HEK293 (cell line): ENCODE measurements around the gene R3HDM2.
"Not testable (repeated sequence)": the region's sequence is repeated elsewhere in the genome, so short reads cannot be mapped to it uniquely, and the experiment has no call there.

Experiments used
- CTCF ChIA-PET: fragments of 350-600 bp; formaldehyde crosslinking; extraction: SDS; loops from one replicate; lab custom pipeline; 2021; ENCODE audit warnings: antibody characterized with exemption; lab: Yijun Ruan, JAX
- POLR2A ChIA-PET: fragments of 300-600 bp; formaldehyde crosslinking; extraction: SDS; loops from one replicate; lab custom pipeline; 2020; ENCODE audit warnings: antibody characterized with exemption, inconsistent platforms; lab: Yijun Ruan, JAX
- H3K27ac ChIP-seq: fragments of 200-500 bp; sonication (Bioruptor generic); 2 replicates; pipeline ENCODE4 v1.5.1; 2014; ENCODE audit warnings: low read depth, low read length, control low read depth, inconsistent platforms; ENCODE audit errors: extremely low read depth
- H3K36me3 ChIP-seq, 2 experiments: fragments of 200-500 bp in 1 of 2; sonication (Bioruptor generic) in 1 of 2; 1 replicate in 1 of 2; 2 replicates in 1 of 2; pipeline ENCODE4 v1.5.1; 2014 to 2017; ENCODE audit warnings: inconsistent platforms in 2 of 2, low read length in 2 of 2; ENCODE audit not compliant: control insufficient read depth in 2 of 2, insufficient read depth in 1 of 2
- H3K4me1 ChIP-seq: fragments of 200-500 bp; sonication (Bioruptor generic); 2 replicates; pipeline ENCODE4 v1.5.1; 2014; ENCODE audit warnings: mild to moderate bottlenecking, low read length, inconsistent platforms; ENCODE audit not compliant: control insufficient read depth, insufficient read depth
- H3K4me3 ChIP-seq: 2 replicates; pipeline ENCODE4 v1.5.1; 2011; ENCODE audit warnings: low read depth, mild to moderate bottlenecking, control low read depth, low read length, moderate library complexity
- H3K9me3 ChIP-seq: fragments of 200-500 bp; sonication (Bioruptor generic); 2 replicates; pipeline ENCODE4 v1.5.1; 2014; ENCODE audit warnings: low read depth, low read length, inconsistent platforms; ENCODE audit not compliant: control insufficient read depth, insufficient read depth
- BCL11A ChIP-seq: fragments of 450-650 bp; formaldehyde crosslinking; IDR thresholded peaks from 2 replicates; pipeline ENCODE4 v1.5.1; 2016; ENCODE audit warnings: low read depth, missing biosample characterization, missing genetic modification characterization
- EGR2 ChIP-seq: fragments of 450-650 bp; formaldehyde crosslinking; IDR thresholded peaks from 2 replicates; pipeline ENCODE4 v1.5.1; 2016; ENCODE audit warnings: low read depth, missing biosample characterization, missing genetic modification characterization
- KLF10 ChIP-seq: fragments of 450-650 bp; IDR thresholded peaks from 2 replicates; pipeline ENCODE4 v1.5.1; 2018; ENCODE audit warnings: missing biosample characterization, mild to moderate bottlenecking, missing genetic modification characterization
- ZBTB11 ChIP-seq: fragments of 450-650 bp; formaldehyde crosslinking; conservative IDR thresholded peaks from 2 replicates; pipeline ENCODE4 v1.5.1; 2016; ENCODE audit warnings: low read depth, missing biosample characterization, missing genetic modification characterization
- ZFHX2 ChIP-seq: fragments of 450-650 bp; formaldehyde crosslinking; conservative IDR thresholded peaks from 2 replicates; pipeline ENCODE4 v1.5.1; 2016; ENCODE audit warnings: missing biosample characterization, missing genetic modification characterization
- ZFP37 ChIP-seq: fragments of 450-650 bp; formaldehyde crosslinking; IDR thresholded peaks from 2 replicates; pipeline ENCODE4 v1.5.1; 2016; ENCODE audit warnings: missing biosample characterization, missing genetic modification characterization
- ZNF114 ChIP-seq: fragments of 450-650 bp; formaldehyde crosslinking; IDR thresholded peaks from 2 replicates; pipeline ENCODE4 v1.5.0; 2017; ENCODE audit warnings: missing biosample characterization, missing genetic modification characterization
- ZNF146 ChIP-seq: fragments of 450-650 bp; formaldehyde crosslinking; IDR thresholded peaks from 2 replicates; pipeline ENCODE4 v1.5.1; 2016; ENCODE audit warnings: missing biosample characterization, missing genetic modification characterization
- ZNF214 ChIP-seq: fragments of 450-650 bp; formaldehyde crosslinking; IDR thresholded peaks from 2 replicates; pipeline ENCODE4 v1.5.1; 2017; ENCODE audit warnings: missing biosample characterization, mild to moderate bottlenecking, missing genetic modification characterization, borderline replicate concordance
- ZNF776 ChIP-seq: fragments of 450-650 bp; formaldehyde crosslinking; IDR thresholded peaks from 2 replicates; pipeline ENCODE4 v1.5.0; 2017; ENCODE audit warnings: missing biosample characterization, missing genetic modification characterization, borderline replicate concordance
- ZNF777 ChIP-seq: fragments of 450-650 bp; formaldehyde crosslinking; IDR thresholded peaks from 2 replicates; pipeline ENCODE4 v1.5.1; 2017; ENCODE audit warnings: missing biosample characterization, missing genetic modification characterization, borderline replicate concordance
- TF ChIP-seq, protein P1 (sequence below): fragments of 450-650 bp; formaldehyde crosslinking; IDR thresholded peaks from 2 replicates; pipeline ENCODE4 v1.5.1; 2017; ENCODE audit warnings: missing biosample characterization, missing genetic modification characterization
- TF ChIP-seq, protein P2 (sequence below): fragments of 450-650 bp; formaldehyde crosslinking; IDR thresholded peaks from 2 replicates; pipeline ENCODE4 v1.5.1; 2017; ENCODE audit warnings: missing biosample characterization, missing genetic modification characterization
- TF ChIP-seq, protein P3 (sequence below): fragments of 450-650 bp; formaldehyde crosslinking; IDR thresholded peaks from 2 replicates; pipeline ENCODE4 v1.5.1; 2016; ENCODE audit warnings: missing biosample characterization, missing genetic modification characterization

Gene R3HDM2

GRCh38 chr12:57319678-57320469 is 111.0 kb downstream of the R3HDM2 start (continued):
- TF ChIP-seq ZFHX2 (tag by site-specific recombination): no peak
- TF ChIP-seq ZNF114 (tag by site-specific recombination): no peak
- 0 out of 2 replicates have a peak, but pooled peaks have one; percentile 9 for TF ChIP-seq EGR2 (tag by site-specific recombination)

- H3K36me3 ChIP-seq: no peaks in the 10 kb centered on the region
- ChIA-PET CTCF (interaction anchor here (0.5 to 13.5 kb wide), 3 partner anchors 93 to 143 kb away, joined by 3 to 219 read pairs (median 3); partner anchors contain the start of gene INHBE), POLR2A (interaction anchor here (0.6 to 1.0 kb wide), 2 partner anchors 137 to 140 kb away, joined by 3 to 10 read pairs; partner anchors contain the start of gene INHBE)
- H3K4me1 ChIP-seq: peaks cover 10% of the 10 kb centered on the region
- H3K4me3 ChIP-seq: no peak overlapping the region
- no peaks in the 10 kb centered on the region for H3K9me3 ChIP-seq
- H3K27ac ChIP-seq: no peak overlapping the region
- TF ChIP-seq, protein P1, sequence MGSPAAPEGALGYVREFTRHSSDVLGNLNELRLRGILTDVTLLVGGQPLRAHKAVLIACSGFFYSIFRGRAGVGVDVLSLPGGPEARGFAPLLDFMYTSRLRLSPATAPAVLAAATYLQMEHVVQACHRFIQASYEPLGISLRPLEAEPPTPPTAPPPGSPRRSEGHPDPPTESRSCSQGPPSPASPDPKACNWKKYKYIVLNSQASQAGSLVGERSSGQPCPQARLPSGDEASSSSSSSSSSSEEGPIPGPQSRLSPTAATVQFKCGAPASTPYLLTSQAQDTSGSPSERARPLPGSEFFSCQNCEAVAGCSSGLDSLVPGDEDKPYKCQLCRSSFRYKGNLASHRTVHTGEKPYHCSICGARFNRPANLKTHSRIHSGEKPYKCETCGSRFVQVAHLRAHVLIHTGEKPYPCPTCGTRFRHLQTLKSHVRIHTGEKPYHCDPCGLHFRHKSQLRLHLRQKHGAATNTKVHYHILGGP: no peak
- peak; percentile 48 for TF ChIP-seq ZFHX2 (tag by site-specific recombination)
- TF ChIP-seq ZNF776: no peak
- TF ChIP-seq ZFP37 (tag by site-specific recombination): no peak
- no peak for TF ChIP-seq KLF10 (tag by site-specific recombination)
- no peak for TF ChIP-seq ZNF146 (tag by site-specific recombination)
- TF ChIP-seq BCL11A: no peak
- TF ChIP-seq, all 188 proteins: peak for 1
Observed at GRCh38 chr12:57315681-57316080, 115.2 kb downstream of the R3HDM2 start.

- POLR2A ChIA-PET, H3K27ac ChIP-seq, H3K4me1 ChIP-seq, H3K9me3 ChIP-seq, H3K4me3 ChIP-seq: not testable (repeated sequence)
- peaks cover 5 to 14% of the 10 kb centered on the region in 2 experiments; a peak in 2 of 3 replicates for H3K36me3 ChIP-seq
- CTCF ChIA-PET: interaction anchor here (13.5 kb wide), 1 partner anchor 140 kb away, joined by 219 read pairs; the partner anchor contains the start of gene INHBE
Observed at GRCh38 chr12:57312287-57312686, 118.6 kb downstream of the R3HDM2 start.

- TF ChIP-seq ZNF777 (tag by site-specific recombination) (no peak), ZNF214 (tag by site-specific recombination) (no peak), ZBTB11 (no peak)
- TF ChIP-seq, protein P2, sequence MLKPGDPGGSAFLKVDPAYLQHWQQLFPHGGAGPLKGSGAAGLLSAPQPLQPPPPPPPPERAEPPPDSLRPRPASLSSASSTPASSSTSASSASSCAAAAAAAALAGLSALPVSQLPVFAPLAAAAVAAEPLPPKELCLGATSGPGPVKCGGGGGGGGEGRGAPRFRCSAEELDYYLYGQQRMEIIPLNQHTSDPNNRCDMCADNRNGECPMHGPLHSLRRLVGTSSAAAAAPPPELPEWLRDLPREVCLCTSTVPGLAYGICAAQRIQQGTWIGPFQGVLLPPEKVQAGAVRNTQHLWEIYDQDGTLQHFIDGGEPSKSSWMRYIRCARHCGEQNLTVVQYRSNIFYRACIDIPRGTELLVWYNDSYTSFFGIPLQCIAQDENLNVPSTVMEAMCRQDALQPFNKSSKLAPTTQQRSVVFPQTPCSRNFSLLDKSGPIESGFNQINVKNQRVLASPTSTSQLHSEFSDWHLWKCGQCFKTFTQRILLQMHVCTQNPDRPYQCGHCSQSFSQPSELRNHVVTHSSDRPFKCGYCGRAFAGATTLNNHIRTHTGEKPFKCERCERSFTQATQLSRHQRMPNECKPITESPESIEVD (tag by site-specific recombination): peak; percentile 53
- TF ChIP-seq, protein P3, sequence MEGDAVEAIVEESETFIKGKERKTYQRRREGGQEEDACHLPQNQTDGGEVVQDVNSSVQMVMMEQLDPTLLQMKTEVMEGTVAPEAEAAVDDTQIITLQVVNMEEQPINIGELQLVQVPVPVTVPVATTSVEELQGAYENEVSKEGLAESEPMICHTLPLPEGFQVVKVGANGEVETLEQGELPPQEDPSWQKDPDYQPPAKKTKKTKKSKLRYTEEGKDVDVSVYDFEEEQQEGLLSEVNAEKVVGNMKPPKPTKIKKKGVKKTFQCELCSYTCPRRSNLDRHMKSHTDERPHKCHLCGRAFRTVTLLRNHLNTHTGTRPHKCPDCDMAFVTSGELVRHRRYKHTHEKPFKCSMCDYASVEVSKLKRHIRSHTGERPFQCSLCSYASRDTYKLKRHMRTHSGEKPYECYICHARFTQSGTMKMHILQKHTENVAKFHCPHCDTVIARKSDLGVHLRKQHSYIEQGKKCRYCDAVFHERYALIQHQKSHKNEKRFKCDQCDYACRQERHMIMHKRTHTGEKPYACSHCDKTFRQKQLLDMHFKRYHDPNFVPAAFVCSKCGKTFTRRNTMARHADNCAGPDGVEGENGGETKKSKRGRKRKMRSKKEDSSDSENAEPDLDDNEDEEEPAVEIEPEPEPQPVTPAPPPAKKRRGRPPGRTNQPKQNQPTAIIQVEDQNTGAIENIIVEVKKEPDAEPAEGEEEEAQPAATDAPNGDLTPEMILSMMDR (tag by site-specific recombination): no peak
- CTCF ChIA-PET: interaction anchor here (0.5 to 13.5 kb wide), 8 partner anchors 11 to 1603 kb away, joined by 3 to 219 read pairs (median 7); partner anchors contain the start of genes GLI1 and INHBE
- Histone ChIP-seq H3K4me1 (no peaks in the 10 kb centered on the region; the same call in 1 of the 2 replicates), H3K27ac (no peak overlapping the region), H3K9me3 (no peaks in the 10 kb centered on the region), H3K36me3 (peaks cover 5 to 24% of the 10 kb centered on the region in 2 experiments; a peak in 2 of 3 replicates), H3K4me3 (no peak overlapping the region)
- POLR2A ChIA-PET: no interaction called here
Observed at GRCh38 chr12:57309420-57309819, 121.4 kb downstream of the R3HDM2 start.
